Body of pancreas (tissue), 4 donors: ENCODE measurements around the gene GNAI2. TPM values are rescaled to one million over a fixed set of nuclear protein-coding genes. Genes with fewer than 3 reads are reported as not detected.

Source experiments
- ATAC-seq: fragments of 150-250 bp; one replicate; pipeline ENCODE4 v1.9.1; 2016
- DNase-seq, 4 donors: peaks; one replicate each; pipeline ENCODE4 v3.0.0-alpha.2; 2019
- H3K27ac ChIP-seq, 4 donors: fragments of 200-600 bp; sonication (generic); 1 replicate in 3 of 4; 2 replicates in 1 of 4; pipeline versions ENCODE4 v1.5.1 to v1.6.1; 2016 to 2019; ENCODE audit warnings: mild to moderate bottlenecking in 1 of 4, mixed read lengths in 1 of 4, moderate library complexity in 1 of 4
- H3K27me3 ChIP-seq, 2 donors: fragments of 200-600 bp; sonication (generic); one replicate each; pipeline ENCODE4 v1.6.0; 2016; ENCODE audit warnings: mild to moderate bottlenecking in 1 of 2
- H3K36me3 ChIP-seq, 2 donors: fragments of 200-600 bp; sonication (generic); replicated peaks in 1 of 2; 2 replicates each; pipeline ENCODE4 v1.5.1; 2016; ENCODE audit warnings: low read depth in 2 of 2; ENCODE audit not compliant: insufficient read depth in 1 of 2
- H3K4me1 ChIP-seq: fragments of 200-600 bp; sonication (generic); one replicate; pipeline ENCODE4 v1.6.0; 2016
- H3K4me3 ChIP-seq, 2 donors: fragments of 200-600 bp; sonication (generic); 1 replicate in 1 of 2; 2 replicates in 1 of 2; pipeline ENCODE4 v1.5.1; 2016 to 2019
- H3K9me3 ChIP-seq, 3 donors: fragments of 200-600 bp; sonication (generic); 1 replicate in 2 of 3; 2 replicates in 1 of 3; pipeline ENCODE4 v1.5.1; 2016
- CTCF ChIP-seq, 7 experiments: fragments of 450-650 bp in 4 of 7; fragments of 200-600 bp in 3 of 7; sonication (generic) in 3 of 7; IDR thresholded peaks; one replicate each; pipeline ENCODE4 v1.5.1; 2016 to 2019; ENCODE audit warnings: antibody characterized with exemption in 7 of 7
- POLR2A ChIP-seq, 3 donors: fragments of 450-650 bp; IDR thresholded peaks; one replicate each; pipeline ENCODE4 v1.6.1; 2016; ENCODE audit warnings: antibody characterized with exemption in 3 of 3, mild to moderate bottlenecking in 2 of 3
- WGBS, 2 donors: methylation state at CpG; one replicate each; pipeline ENCODE4 v1.1.5; 2017; 5-methylcytosine and 5-hydroxymethylcytosine counted together
- intact Hi-C: fragments of 100-400 bp; cut with DNase I; formaldehyde crosslinking; loops from one replicate; pipeline ENCODE4 v1.15.1; 2023
- total RNA-seq, 2 donors: library from RNA; depleted of rRNA; stranded (reverse); fragments of >200 nt; gene quantifications; one replicate each; pipeline ENCODE4 v1.1.0, GENCODE V29; 2016

Gene GNAI2
- total RNA-seq, 2 donors from 2014 or later: 46.2 to 53.7 TPM

- Histone ChIP-seq H3K4me3 (no peak overlapping the region), H3K36me3 (no peaks in the 10 kb centered on the region), H3K27me3 (no peaks in the 10 kb centered on the region), H3K9me3 (no peaks in the 10 kb centered on the region), H3K27ac (peak overlapping the region in 2 of 4 donors; percentile 74 to 80), H3K4me1 (peaks cover 73% of the 10 kb centered on the region)
- 70 to 78% methylated on average over 1 to 4 of the region's 4 CpGs for WGBS, 2 donors
- DNase-seq (no peak), ATAC-seq (no peak)
- TF ChIP-seq POLR2A (IDR thresholded peaks at IDR 0.05) (no peak), CTCF (IDR thresholded peaks at IDR 0.05) (no peak)
- intact Hi-C loops: no loop called here
These were observed 5.2 kb downstream of the GNAI2 start for GRCh38 chr3:50241163-50241562.

- DNase-seq (no peak), ATAC-seq (no peak)
- Histone ChIP-seq H3K4me3 (no peak overlapping the region), H3K36me3 (no peaks in the 10 kb centered on the region), H3K27me3 (no peaks in the 10 kb centered on the region), H3K9me3 (no peaks in the 10 kb centered on the region), H3K4me1 (peaks cover 74% of the 10 kb centered on the region), H3K27ac (peak overlapping the region in 2 of 4 donors; percentile 74 to 80)
- no peak for TF ChIP-seq CTCF (IDR thresholded peaks at IDR 0.05)
- 56 to 65% methylated on average over 6 to 7 of the region's 7 CpGs for WGBS, 2 donors
- intact Hi-C loops: no loop called here
These were observed 5.8 kb downstream of the GNAI2 start for GRCh38 chr3:50241713-50242380.

GRCh38 chr3:50242381-50242770 is 6.4 kb downstream of the GNAI2 start:
- no peak for ATAC-seq
- peaks cover 69% of the 10 kb centered on the region for H3K4me1 ChIP-seq

GRCh38 chr3:50242851-50243542 is 7.0 kb downstream of the GNAI2 start:
- DNase-seq (peak in 1 of 4 donors; percentile 74), ATAC-seq (no peak)
- Histone ChIP-seq H3K36me3 (no peaks in the 10 kb centered on the region), H3K4me1 (peaks cover 63% of the 10 kb centered on the region), H3K27me3 (no peaks in the 10 kb centered on the region), H3K9me3 (no peaks in the 10 kb centered on the region), H3K4me3 (no peak overlapping the region), H3K27ac (peak overlapping the region; percentile 38 to 80 (median 58))
- 42 to 43% methylated on average over 5 to 14 of the region's 14 CpGs for WGBS, 2 donors
- TF ChIP-seq CTCF (IDR thresholded peaks at IDR 0.05) (peak in 1 of 7 experiments; percentile 9), POLR2A (IDR thresholded peaks at IDR 0.05) (no peak)
- intact Hi-C loops: no loop called here

More at GRCh38 chr3:50242381-50242770, 6.4 kb downstream of the GNAI2 start:
- H3K27ac ChIP-seq: peak overlapping the region in 3 of 4 donors; percentile 38 to 80 (median 74)
- WGBS, 2 donors: 58 to 76% methylated on average over 2 to 3 of the region's 3 CpGs
- TF ChIP-seq POLR2A (IDR thresholded peaks at IDR 0.05): no peak
- TF ChIP-seq CTCF (IDR thresholded peaks at IDR 0.05): no peak
- H3K9me3 ChIP-seq: no peaks in the 10 kb centered on the region
- intact Hi-C loops: no loop called here
- no peak for DNase-seq
- no peaks in the 10 kb centered on the region for H3K27me3 ChIP-seq
- no peak overlapping the region for H3K4me3 ChIP-seq
- no peaks in the 10 kb centered on the region for H3K36me3 ChIP-seq
